ENCODE measurements around the gene DOCK3.

- TF ChIP-seq, protein P1, sequence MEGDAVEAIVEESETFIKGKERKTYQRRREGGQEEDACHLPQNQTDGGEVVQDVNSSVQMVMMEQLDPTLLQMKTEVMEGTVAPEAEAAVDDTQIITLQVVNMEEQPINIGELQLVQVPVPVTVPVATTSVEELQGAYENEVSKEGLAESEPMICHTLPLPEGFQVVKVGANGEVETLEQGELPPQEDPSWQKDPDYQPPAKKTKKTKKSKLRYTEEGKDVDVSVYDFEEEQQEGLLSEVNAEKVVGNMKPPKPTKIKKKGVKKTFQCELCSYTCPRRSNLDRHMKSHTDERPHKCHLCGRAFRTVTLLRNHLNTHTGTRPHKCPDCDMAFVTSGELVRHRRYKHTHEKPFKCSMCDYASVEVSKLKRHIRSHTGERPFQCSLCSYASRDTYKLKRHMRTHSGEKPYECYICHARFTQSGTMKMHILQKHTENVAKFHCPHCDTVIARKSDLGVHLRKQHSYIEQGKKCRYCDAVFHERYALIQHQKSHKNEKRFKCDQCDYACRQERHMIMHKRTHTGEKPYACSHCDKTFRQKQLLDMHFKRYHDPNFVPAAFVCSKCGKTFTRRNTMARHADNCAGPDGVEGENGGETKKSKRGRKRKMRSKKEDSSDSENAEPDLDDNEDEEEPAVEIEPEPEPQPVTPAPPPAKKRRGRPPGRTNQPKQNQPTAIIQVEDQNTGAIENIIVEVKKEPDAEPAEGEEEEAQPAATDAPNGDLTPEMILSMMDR (IDR thresholded peaks at IDR 0.05; ENCODE audit: low read length): no peak
- TF ChIP-seq EZH2 (optimal IDR thresholded peaks at IDR 0.05; ENCODE audit: low read depth, low read length) (no peak), EZH2phosphoT487 (IDR thresholded peaks at IDR 0.05; ENCODE audit: low read length) (no peak)
These were observed 68.9 kb downstream of the DOCK3 start for GRCh38 chr3:50743643-50744042.
